ENCODE results near the gene TCEANC. TPM values are rescaled to one million over a fixed set of nuclear protein-coding genes. Genes with fewer than 3 reads are reported as not detected.
"Not testable (repeated sequence)": the region's sequence is repeated elsewhere in the genome, so short reads cannot be mapped to it uniquely, and the experiment has no call there.

The TCEANC gene
- 0.99 and 1.3 TPM in 2 replicates for total RNA-seq

GRCh38 chrX:13652850-13653693 is at the start of gene TCEANC:
TCEANC (plus strand) TSS chrX:13653141; CDS start chrX:13662509, 9,368 bp downstream.
- peak; percentile 88 for DNase-seq (ENCODE audit: low read depth, low spot score)

GRCh38 chrX:13605611-13606010 is 47.3 kb upstream of the TCEANC start:
- DNase-seq (ENCODE audit: low read depth, low spot score) = no peak

GRCh38 chrX:13607331-13607995 is 45.5 kb upstream of the TCEANC start:
- no peak for DNase-seq (ENCODE audit: low read depth, low spot score)

GRCh38 chrX:13607996-13608365 is 45.0 kb upstream of the TCEANC start:
- no peak for DNase-seq (ENCODE audit: low read depth, low spot score)

GRCh38 chrX:13614154-13614553 is 38.8 kb upstream of the TCEANC start:
- DNase-seq (ENCODE audit: low read depth, low spot score) = no peak

- DNase-seq (ENCODE audit: low read depth, low spot score) = no peak
Observed at GRCh38 chrX:13620207-13620606, 32.7 kb upstream of the TCEANC start.

GRCh38 chrX:13622401-13622964 is 30.5 kb upstream of the TCEANC start:
- DNase-seq (ENCODE audit: low read depth, low spot score) = no peak

- no peak for DNase-seq (ENCODE audit: low read depth, low spot score)
Observed at GRCh38 chrX:13627306-13627705, 25.6 kb upstream of the TCEANC start.

- DNase-seq (ENCODE audit: low read depth, low spot score) = not testable (repeated sequence)
Observed at GRCh38 chrX:13637224-13637623, 15.7 kb upstream of the TCEANC start.

GRCh38 chrX:13638021-13638420 is 14.9 kb upstream of the TCEANC start:
- no peak for DNase-seq (ENCODE audit: low read depth, low spot score)

- no peak for DNase-seq (ENCODE audit: low read depth, low spot score)
Observed at GRCh38 chrX:13638826-13639225, 14.1 kb upstream of the TCEANC start.

- DNase-seq (ENCODE audit: low read depth, low spot score) = not testable (repeated sequence)
Observed at GRCh38 chrX:13641684-13642083, 11.3 kb upstream of the TCEANC start.

- no peak for DNase-seq (ENCODE audit: low read depth, low spot score)
Observed at GRCh38 chrX:13645464-13646153, 7.3 kb upstream of the TCEANC start.

- no peak for DNase-seq (ENCODE audit: low read depth, low spot score)
Observed at GRCh38 chrX:13646154-13646549, 6.8 kb upstream of the TCEANC start.

GRCh38 chrX:13647709-13648212 is 5.2 kb upstream of the TCEANC start:
- DNase-seq (ENCODE audit: low read depth, low spot score) = no peak

GRCh38 chrX:13648336-13648735 is 4.6 kb upstream of the TCEANC start:
- not testable (repeated sequence) for DNase-seq (ENCODE audit: low read depth, low spot score)

GRCh38 chrX:13649838-13650237 is 3.1 kb upstream of the TCEANC start:
- DNase-seq (ENCODE audit: low read depth, low spot score) = no peak

- no peak for DNase-seq (ENCODE audit: low read depth, low spot score)
Observed at GRCh38 chrX:13650318-13650717, 2.6 kb upstream of the TCEANC start.

- DNase-seq (ENCODE audit: low read depth, low spot score) = no peak
Observed at GRCh38 chrX:13651150-13651549, 1.8 kb upstream of the TCEANC start.

GRCh38 chrX:13652287-13652793 is 601 bp upstream of the TCEANC start:
- DNase-seq (ENCODE audit: low read depth, low spot score) = no peak

- DNase-seq (ENCODE audit: low read depth, low spot score) = no peak
Observed at GRCh38 chrX:13654116-13654515, 1.2 kb downstream of the TCEANC start.
